ENCODE results near the gene CDH24.

The CDH24 gene

GRCh38 chr14:23060536-23061260 is 3.4 kb upstream of the CDH24 start:
- DNase-seq, result no peak

- no peak for DNase-seq
Measured at GRCh38 chr14:23058654-23059504, 1.6 kb upstream of the CDH24 start.

GRCh38 chr14:23057757-23058653 is 685 bp upstream of the CDH24 start:
- DNase-seq, result no peak

GRCh38 chr14:23056145-23056955 is 970 bp downstream of the CDH24 start:
- no peak for DNase-seq

- DNase-seq, result no peak
Measured at GRCh38 chr14:23055621-23056144, 1.6 kb downstream of the CDH24 start.

GRCh38 chr14:23055147-23055550 is 2.2 kb downstream of the CDH24 start:
- no peak for DNase-seq

- no peak for DNase-seq
Measured at GRCh38 chr14:23054000-23054811, 3.1 kb downstream of the CDH24 start.

- DNase-seq, result no peak
Measured at GRCh38 chr14:23053426-23053825, 3.9 kb downstream of the CDH24 start.

GRCh38 chr14:23052671-23053070 is 4.6 kb downstream of the CDH24 start:
- no peak for DNase-seq

- no peak for DNase-seq
Measured at GRCh38 chr14:23052182-23052623, 5.1 kb downstream of the CDH24 start.

- no peak for DNase-seq
Measured at GRCh38 chr14:23051141-23052057, 5.9 kb downstream of the CDH24 start.

- no peak for DNase-seq
Measured at GRCh38 chr14:23049011-23049410, 8.3 kb downstream of the CDH24 start.

GRCh38 chr14:23047751-23048693 is 9.3 kb downstream of the CDH24 start:
- no peak for DNase-seq

- DNase-seq, result no peak
Measured at GRCh38 chr14:23047034-23047634, 10.2 kb downstream of the CDH24 start.

- no peak for DNase-seq
Measured at GRCh38 chr14:23045419-23046357, 11.6 kb downstream of the CDH24 start.

- DNase-seq, result no peak
Measured at GRCh38 chr14:23044840-23045239, 12.5 kb downstream of the CDH24 start.

GRCh38 chr14:23043754-23044153 is 13.6 kb downstream of the CDH24 start:
- no peak for DNase-seq

All from NCI-H526 (cell line).